ENCODE measurements around the gene SRGAP2.
"Not testable (repeated sequence)": the region's sequence is repeated elsewhere in the genome, so short reads cannot be mapped to it uniquely, and the experiment has no call there.

The SRGAP2 gene

DNA sequence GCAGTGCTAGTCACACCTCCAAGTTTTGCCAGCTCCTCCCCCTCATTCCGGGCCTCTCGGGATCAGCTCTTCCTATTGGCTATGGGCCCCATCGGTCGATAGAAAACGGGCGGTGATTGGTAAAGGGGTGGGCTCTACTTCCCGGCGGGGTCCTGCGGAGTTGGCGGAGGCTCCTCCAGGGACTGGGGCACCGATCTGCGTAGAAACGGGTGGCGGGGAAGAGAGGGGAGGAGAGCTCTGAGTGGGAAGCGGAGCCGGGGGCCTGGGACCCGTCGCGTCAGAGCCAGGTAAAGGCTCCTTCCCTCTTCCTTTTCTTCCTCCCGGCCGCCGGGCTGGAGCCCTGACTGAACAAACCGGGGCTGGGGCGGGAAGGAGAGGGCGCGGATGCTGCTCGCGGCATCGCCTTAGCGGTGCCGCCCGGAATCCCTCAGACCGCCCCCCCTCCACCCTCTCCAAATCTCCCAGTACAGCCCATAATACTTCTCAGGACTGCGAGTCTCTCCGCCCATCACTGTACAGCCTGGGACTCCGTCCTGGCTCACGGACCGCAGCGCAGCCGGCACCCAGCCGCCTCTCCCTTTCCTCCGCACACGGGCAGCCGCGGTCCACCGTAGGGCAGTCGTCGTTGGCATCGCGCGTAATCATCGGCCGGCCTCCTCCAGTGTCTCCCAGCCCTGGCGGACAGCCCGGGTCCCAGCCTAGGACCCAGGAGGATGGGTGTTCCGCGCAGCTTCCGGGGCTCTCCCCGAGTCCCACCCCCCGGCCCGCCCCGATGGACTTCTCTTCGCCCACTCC lies at the start of gene SRGAP2:
TSS of gene SRGAP2 (plus strand) at position 178 of the 795 bp plus-strand sequence. CDS start 2,430 bp downstream, outside the sequence.
- DNase-seq (ENCODE audit: low spot score): not testable (repeated sequence)

GRCh38 chr1:206167350-206168029 lies 35.9 kb upstream of the SRGAP2 start:
- not testable (repeated sequence) for DNase-seq (ENCODE audit: low spot score)

DNA sequence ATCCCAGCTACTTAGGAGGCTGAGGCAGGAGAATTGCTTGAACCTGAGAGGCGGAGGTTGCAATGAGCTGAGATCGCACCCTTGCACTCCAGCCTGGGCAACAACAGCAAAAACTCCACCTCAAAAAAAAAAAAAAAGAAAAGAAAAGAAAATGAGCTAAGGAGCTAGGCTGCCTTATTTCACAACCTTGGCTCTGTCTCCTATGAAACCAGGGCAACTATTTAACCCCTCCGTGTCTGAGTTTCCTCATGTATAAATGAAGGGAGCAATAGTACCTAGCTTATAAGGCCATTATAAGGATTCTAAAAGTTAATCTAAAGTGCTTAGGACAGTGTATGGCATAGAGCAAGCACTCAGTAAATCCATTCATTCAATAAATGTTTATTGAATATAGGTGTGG lies 33.5 kb upstream of the SRGAP2 start:
- DNase-seq (ENCODE audit: low spot score): not testable (repeated sequence)

- not testable (repeated sequence) for DNase-seq (ENCODE audit: low spot score)
Observed at GRCh38 chr1:206173110-206173719, 30.1 kb upstream of the SRGAP2 start.

DNA sequence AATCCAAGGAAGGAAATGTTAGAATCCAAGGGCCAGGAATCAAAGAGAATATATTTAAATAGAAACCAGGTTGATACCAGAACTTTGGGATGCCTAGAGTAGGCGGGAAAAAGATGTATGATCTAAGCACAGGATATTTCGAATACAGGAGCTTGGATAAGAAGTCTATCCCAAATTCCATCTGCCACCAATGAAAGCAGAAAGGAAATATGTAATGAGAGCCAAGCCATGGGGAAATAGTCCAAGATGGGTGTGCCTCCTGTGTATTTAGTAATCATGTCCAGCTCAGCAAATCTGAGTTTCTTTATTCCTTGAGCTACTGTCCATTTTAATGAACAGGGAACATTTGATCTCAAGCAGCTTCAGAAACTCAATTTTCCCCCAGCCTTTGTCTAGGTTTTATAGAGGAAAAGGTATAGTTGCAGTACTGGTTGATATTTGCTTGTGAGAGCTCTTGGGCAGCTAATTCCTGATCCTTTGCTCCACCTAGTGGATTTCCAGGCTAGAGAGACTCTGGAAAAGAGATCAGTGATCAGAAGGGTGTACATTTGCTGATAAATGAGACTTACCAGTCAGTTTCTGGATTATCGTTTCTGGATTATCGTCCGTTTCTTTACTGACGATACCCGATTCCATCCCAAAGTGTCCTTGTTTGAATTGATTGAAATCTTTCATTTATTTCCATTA lies 29.0 kb upstream of the SRGAP2 start:
- not testable (repeated sequence) for DNase-seq (ENCODE audit: low spot score)

DNA sequence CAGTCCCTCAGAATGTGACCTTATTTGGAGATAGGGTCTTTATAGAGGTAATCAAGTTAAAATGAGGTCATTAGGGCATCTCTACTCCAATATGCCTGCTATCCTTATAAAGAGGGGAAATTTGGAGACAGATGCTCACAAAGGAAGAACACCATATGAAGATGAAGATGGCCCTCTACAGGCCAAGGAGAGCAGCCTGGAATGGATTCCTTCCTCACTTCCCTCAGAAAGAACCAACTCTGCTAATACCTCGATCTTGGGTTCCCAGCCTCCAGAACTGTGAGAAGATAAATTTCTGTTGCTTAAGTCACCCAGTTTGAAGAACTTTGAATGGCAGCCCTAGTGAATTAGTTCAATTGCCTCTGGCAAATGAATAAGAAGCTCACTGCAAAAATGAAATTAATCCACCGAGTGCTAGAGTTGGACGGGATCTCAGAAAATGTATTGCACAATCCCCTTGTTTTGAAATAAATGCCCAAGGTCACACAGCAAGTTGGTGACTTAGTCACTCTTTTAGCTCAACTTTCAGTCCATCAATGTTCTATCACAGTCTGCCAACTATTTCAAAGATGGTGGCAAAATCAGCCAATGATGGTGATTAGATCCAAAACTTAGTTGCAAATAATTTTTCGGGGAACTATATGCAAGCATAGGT lies 27.8 kb upstream of the SRGAP2 start:
- DNase-seq (ENCODE audit: low spot score): not testable (repeated sequence)

DNA sequence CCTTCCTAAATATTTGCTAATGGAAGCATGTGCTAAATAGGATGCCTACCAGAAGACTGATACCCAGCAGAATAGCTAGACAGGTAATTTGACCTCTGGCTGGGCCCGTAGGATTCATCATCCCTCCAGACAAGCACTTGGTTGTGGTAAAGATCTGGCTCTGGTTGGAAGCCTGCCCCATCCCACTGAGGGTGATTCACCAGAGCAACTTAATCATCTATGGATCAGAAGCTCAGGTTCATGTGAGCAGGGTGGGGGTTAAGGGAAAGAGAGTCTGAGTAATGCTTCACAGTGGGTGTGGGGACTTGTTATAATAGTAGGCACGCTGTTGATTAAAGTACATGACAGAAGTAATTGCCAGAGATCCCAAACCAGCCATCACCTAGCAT lies 27.2 kb upstream of the SRGAP2 start:
- not testable (repeated sequence) for DNase-seq (ENCODE audit: low spot score)

DNA sequence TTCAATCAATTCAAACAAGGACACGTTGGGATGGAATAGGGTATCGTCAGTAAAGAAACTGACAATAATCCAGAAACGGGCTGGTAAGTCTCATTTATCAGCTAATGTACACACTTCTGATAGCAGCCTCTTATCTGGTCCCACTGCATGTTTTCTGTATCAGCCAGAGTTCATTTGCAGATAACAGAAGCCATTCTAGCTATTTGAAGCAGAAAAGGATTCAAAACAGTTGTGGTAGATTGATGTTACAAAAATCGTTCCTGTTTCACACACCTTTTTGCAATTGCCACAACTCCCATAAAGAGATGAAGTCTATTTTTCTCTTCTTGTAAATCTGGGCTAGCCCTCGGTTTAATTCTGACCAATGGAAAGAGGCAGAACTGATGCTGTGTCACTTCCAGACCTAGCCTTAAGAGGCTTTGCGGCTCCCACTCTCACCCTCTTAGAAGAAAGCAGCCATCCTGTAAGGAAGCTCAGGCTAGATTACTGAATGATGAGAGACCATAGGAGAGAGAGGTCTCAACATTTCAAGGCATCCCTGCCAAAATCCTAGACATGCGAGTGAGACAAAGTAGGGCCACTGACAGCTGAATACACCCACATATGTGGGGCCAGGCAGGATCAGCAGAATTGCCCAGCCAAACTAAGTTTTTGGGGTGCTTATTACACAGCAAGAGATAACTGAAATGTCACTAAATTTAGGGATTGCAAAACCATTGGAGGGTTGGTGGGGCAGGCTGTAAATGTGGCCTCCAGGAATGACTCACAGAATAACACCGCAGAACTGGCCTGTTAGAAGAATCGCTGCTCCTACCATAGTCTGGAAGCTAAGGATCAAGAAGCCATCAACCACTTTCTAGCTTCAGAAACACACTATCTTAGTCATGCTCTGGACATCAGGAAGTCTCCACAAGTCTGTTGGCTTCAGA lies 25.0 kb upstream of the SRGAP2 start:
- DNase-seq (ENCODE audit: low spot score): peak; percentile 0

DNA sequence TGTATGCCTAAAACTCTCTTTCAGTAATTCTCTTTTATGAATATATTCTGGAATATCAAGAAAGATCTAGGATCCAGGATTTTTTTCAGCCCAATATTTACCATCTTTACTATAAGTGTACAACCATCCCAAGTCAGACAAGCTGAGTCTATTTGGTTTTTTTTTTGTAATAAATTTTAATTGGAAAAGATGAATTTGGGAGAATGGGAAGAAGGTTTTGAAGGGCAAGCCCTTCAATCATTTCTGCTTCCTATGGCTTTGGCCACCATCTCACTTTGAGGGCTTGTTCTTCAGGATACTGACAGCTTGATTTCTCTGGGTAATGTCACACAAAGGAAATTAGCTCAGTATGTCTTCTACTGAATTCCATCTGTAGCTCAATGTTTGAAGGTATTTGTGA lies 23.7 kb upstream of the SRGAP2 start:
- not testable (repeated sequence) for DNase-seq (ENCODE audit: low spot score)

- not testable (repeated sequence) for DNase-seq (ENCODE audit: low spot score)
Observed at GRCh38 chr1:206182368-206183317, 20.7 kb upstream of the SRGAP2 start.

GRCh38 chr1:206183788-206184187 lies 19.6 kb upstream of the SRGAP2 start:
- not testable (repeated sequence) for DNase-seq (ENCODE audit: low spot score)

DNA sequence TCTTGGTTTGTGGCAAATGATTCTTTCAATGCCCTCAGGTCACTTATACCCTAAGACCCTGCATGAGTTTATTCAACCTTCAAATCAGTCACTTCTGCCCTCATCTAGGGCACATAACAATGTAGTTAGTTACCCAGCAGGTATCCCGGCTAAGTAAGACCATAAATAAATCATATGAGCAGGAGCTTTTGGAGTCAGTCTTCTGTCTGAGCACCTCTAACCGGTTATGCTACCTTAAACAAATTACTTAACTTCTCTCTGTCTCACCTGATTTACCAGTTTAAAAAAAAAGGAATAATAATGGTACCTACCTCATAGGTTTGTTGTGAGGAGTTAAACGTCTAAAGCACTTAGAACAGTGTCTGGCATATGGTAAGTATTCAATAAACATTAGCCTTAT lies 17.6 kb upstream of the SRGAP2 start:
- DNase-seq (ENCODE audit: low spot score): not testable (repeated sequence)

GRCh38 chr1:206186826-206187225 lies 16.5 kb upstream of the SRGAP2 start:
- DNase-seq (ENCODE audit: low spot score): not testable (repeated sequence)

GRCh38 chr1:206195182-206195581 lies 8.2 kb upstream of the SRGAP2 start:
- DNase-seq (ENCODE audit: low spot score): not testable (repeated sequence)

DNA sequence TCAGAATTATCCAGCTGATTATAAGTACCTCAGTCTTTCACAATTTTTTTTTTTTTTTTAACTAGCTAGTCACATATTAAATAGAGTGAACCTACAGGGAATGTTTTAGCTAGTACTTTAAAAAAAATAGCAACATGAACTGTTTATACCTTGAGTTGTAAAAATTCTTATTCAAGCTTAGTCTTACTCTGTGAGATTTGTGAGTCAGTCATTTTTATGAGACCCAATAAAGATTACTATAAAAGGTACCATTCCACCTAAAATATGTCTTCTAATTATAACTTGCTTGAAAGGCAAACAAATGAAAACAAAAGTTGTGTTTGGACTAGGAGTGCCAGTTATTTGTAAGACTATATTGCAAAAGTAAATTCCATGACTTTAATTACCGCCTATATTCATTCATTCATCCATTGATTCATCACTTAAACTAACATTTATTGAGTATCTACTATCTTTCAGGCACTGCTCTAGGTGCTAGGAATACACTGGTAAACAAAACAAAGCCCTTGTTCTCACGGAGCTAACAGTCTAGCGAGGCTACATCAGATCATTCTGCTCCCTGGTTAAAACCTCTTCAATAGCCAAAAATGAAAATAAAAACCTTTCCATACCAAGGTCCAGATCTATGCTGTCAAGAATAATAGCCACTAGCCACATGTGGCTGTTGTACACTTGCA lies 6.5 kb upstream of the SRGAP2 start:
- not testable (repeated sequence) for DNase-seq (ENCODE audit: low spot score)

DNA sequence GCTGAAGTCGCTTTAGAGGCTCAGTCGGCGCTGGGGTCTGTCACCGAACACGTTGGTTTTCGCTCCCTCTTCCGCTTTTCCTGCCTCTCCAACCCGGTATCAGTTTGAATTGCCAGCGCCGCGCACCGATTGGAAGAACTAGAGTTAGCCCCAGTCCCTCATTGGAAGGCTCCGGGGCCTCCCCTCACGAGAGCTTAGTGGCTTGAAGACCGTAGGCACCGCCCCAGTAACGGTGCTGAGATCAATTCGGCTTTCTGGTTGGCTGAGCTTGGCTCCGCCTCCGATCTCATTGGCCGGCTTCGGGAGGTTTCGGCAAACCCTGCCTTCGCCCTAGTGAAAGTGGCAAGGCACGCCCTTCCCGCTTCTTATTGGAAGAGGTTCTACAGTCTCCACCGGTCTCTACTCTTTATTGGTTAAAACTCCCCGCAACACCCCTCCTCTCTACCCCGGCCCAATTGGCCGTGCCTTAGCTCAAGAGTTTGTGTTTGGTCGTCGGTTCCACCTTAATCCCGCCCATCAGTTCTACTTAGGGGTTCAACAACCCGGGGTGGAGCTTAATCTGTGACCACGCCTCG lies 465 bp upstream of the SRGAP2 start, which contains the start of gene FAM72A:
TSS of gene FAM72A (minus strand) at position 51 of the 575 bp plus-strand sequence. CDS start 814 bp downstream, outside the sequence.
- not testable (repeated sequence) for DNase-seq (ENCODE audit: low spot score)

- DNase-seq (ENCODE audit: low spot score): not testable (repeated sequence)
Observed at GRCh38 chr1:206204159-206204511, 794 bp downstream of the SRGAP2 start.

- not testable (repeated sequence) for DNase-seq (ENCODE audit: low spot score)
Observed at GRCh38 chr1:206204871-206205270, 1.5 kb downstream of the SRGAP2 start.
